Endodermal cell (in vitro differentiated cells): Measurements from ENCODE around the gene KLHL22. TPM values are rescaled to one million over a fixed set of nuclear protein-coding genes. Genes with fewer than 3 reads are reported as not detected.

ENCODE experiments used
- DNase-seq: peaks from one replicate; pipeline ENCODE4 v3.0.0-alpha.2; 2017
- H3K27ac ChIP-seq: 2 replicates; pipeline ENCODE4 v1.5.1; 2013; ENCODE audit warnings: mild to moderate bottlenecking, low read depth, low read length, moderate library complexity
- H3K27me3 ChIP-seq: 2 replicates; pipeline ENCODE4 v1.6.1; 2013; ENCODE audit warnings: mild to moderate bottlenecking, low read length, moderate library complexity; ENCODE audit not compliant: insufficient read depth, control insufficient read depth, poor library complexity, severe bottlenecking
- H3K36me3 ChIP-seq: 2 replicates; pipeline ENCODE4 v1.7.0; 2013; ENCODE audit warnings: mild to moderate bottlenecking, low read length, moderate library complexity; ENCODE audit not compliant: control insufficient read depth, insufficient read depth
- H3K4me1 ChIP-seq: one replicate; pipeline ENCODE4 v1.7.0; 2013; ENCODE audit warnings: low read length; ENCODE audit not compliant: control insufficient read depth, insufficient read depth
- H3K4me3 ChIP-seq: 2 replicates; pipeline ENCODE4 v1.5.1; 2013; ENCODE audit warnings: mild to moderate bottlenecking, low read length, moderate library complexity
- H3K9ac ChIP-seq: 2 replicates; pipeline ENCODE4 v1.6.1; 2013; ENCODE audit warnings: mild to moderate bottlenecking, low read length, moderate library complexity; ENCODE audit not compliant: poor library complexity, severe bottlenecking; ENCODE audit errors: extremely low read depth
- H3K9me3 ChIP-seq: 2 replicates; pipeline ENCODE4 v1.6.1; 2013; ENCODE audit warnings: mild to moderate bottlenecking, low read length, moderate library complexity; ENCODE audit not compliant: control insufficient read depth
- H3K27ac Mint-ChIP-seq: 2 replicates; pipeline ENCODE4 v1.8.0; 2020; ENCODE audit warnings: mixed read lengths
- H3K27me3 Mint-ChIP-seq: 2 replicates; pipeline ENCODE4 v1.8.0; 2021; ENCODE audit warnings: mild to moderate bottlenecking, mixed read lengths; ENCODE audit not compliant: insufficient read depth
- H3K36me3 Mint-ChIP-seq: 2 replicates; pipeline ENCODE4 v1.8.0; 2020; ENCODE audit warnings: low read depth, mixed read lengths
- H3K4me1 Mint-ChIP-seq: 2 replicates; pipeline ENCODE4 v1.8.0; 2020; ENCODE audit warnings: mixed read lengths
- H3K4me3 Mint-ChIP-seq: 2 replicates; pipeline ENCODE4 v1.8.0; 2020; ENCODE audit warnings: mild to moderate bottlenecking, moderate library complexity, mixed read lengths
- H3K9me3 Mint-ChIP-seq: 2 replicates; pipeline ENCODE4 v1.8.0; 2020; ENCODE audit warnings: mild to moderate bottlenecking, mixed read lengths
- WGBS, 2 experiments: methylation state at CpG; one replicate each; pipeline versions ENCODE4 v1.1.5 to v1.1.7; 2013; ENCODE audit warnings: missing lambda C conversion rate in 2 of 2, mixed read lengths in 1 of 2; ENCODE audit not compliant: insufficient coverage in 1 of 2, insufficient read length in 1 of 2; 5-methylcytosine and 5-hydroxymethylcytosine counted together
- total RNA-seq, 2 donors: library from RNA; stranded (reverse); fragmentation: NEBNext Ultra II Directional in 1 of 2; extraction: Animal tissue kit (Norgen Biotek cat#: 25700) in 1 of 2; gene quantifications; 2 replicates in 1 of 2; 3 replicates in 1 of 2; pipeline ENCODE4 v1.2.1, GENCODE V29; 2021
- TF ChIP-seq, protein P1 (sequence below): fragments of 200-600 bp; sonication (generic); conservative IDR thresholded peaks from 2 replicates; pipeline ENCODE4 v1.5.0; 2021; ENCODE audit warnings: antibody characterized with exemption, mild to moderate bottlenecking

The KLHL22 gene
- total RNA-seq, 2 donors from 2014 or later, result 26.5 to 32.8 TPM

DNA sequence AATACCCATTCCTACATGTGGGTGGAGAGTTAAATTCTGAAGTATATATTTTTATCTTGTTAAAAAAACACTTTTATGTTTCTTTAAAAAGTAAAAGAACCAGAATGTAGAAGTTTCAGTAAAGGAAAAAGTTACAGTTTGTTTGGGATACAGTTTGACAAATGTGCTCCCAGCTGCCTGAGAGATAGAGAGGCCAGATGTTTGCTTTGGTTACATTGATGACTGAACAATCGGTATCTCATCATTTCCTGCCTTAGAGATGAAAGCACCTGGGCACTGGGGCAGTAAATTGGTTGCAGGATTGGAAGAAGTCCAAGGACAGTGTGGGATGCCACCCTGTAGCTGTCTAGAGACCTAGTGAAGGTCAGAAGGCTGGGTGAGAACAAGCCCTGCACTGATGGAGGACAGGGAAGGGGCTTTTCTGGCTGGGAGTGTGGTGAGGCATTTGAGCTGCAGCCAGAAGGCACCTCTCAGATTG lies 28.4 kb upstream of the KLHL22 start:
- Histone ChIP-seq H3K9ac (no peak overlapping the region), H3K27me3 (no peaks in the 10 kb centered on the region), H3K4me1 (no peaks in the 10 kb centered on the region), H3K27ac (no peak overlapping the region), H3K4me3 (no peak overlapping the region), H3K9me3 (peaks cover 11% of the 10 kb centered on the region), H3K36me3 (peaks cover 56% of the 10 kb centered on the region)
- no peak for DNase-seq
- peaks cover 7% of the 10 kb centered on the region for H3K4me1 Mint-ChIP-seq
- TF ChIP-seq, protein P1, sequence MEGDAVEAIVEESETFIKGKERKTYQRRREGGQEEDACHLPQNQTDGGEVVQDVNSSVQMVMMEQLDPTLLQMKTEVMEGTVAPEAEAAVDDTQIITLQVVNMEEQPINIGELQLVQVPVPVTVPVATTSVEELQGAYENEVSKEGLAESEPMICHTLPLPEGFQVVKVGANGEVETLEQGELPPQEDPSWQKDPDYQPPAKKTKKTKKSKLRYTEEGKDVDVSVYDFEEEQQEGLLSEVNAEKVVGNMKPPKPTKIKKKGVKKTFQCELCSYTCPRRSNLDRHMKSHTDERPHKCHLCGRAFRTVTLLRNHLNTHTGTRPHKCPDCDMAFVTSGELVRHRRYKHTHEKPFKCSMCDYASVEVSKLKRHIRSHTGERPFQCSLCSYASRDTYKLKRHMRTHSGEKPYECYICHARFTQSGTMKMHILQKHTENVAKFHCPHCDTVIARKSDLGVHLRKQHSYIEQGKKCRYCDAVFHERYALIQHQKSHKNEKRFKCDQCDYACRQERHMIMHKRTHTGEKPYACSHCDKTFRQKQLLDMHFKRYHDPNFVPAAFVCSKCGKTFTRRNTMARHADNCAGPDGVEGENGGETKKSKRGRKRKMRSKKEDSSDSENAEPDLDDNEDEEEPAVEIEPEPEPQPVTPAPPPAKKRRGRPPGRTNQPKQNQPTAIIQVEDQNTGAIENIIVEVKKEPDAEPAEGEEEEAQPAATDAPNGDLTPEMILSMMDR, result no peak
- WGBS, 2 experiments, result 92 to 100% methylated on average over 1 of the region's 1 CpG
- H3K27ac Mint-ChIP-seq, result peak overlapping the region; percentile 74
- peaks cover 31% of the 10 kb centered on the region for H3K36me3 Mint-ChIP-seq
- peaks cover 9% of the 10 kb centered on the region for H3K9me3 Mint-ChIP-seq
- H3K4me3 Mint-ChIP-seq, result no peak overlapping the region
- H3K27me3 Mint-ChIP-seq, result no peaks in the 10 kb centered on the region

DNA sequence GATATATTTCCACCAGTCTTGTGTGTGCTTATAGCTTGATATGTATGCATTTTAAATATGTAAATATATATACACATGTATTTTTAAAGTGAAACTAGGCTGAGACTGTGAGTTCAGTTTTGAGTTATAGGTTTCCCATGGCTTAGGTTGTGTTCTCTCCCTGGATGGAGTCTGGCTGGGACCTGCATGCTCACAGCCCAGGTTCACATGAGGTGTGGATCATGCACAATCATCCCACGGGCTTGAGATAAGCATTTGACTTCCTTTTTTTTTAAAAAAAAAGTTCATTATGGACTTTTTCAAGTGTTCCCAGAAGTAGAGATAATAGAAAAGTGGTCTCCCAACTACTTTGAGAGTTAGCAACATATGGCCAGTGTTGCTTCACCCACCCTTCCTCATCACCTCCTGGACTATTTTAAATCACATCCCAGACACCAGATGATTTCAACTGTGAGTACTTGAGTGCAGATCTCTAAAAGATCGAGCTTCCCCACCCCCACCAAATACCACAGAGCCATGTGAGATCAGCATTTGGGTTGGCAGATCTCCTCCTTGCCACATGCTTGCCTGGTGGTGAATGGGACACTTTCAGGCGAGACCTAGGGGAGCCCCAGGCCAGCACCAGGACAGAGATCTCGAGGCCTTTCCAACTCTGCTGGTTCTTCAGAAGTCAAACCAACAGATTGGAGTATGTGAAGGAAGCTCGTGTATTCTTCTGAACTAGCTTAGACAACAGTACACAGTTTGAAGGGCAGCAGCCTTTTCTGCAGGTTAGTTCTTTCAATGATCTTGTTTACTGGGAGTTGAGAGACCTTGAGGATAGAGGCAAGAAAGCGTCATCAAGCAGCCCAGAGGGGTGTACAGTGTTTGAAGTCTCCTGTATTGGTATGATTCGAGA lies 27.7 kb upstream of the KLHL22 start:
- WGBS, 2 experiments, result 88 to 95% methylated on average over 5 to 6 of the region's 7 CpGs
- H3K36me3 Mint-ChIP-seq, result peaks cover 26% of the 10 kb centered on the region
- Histone ChIP-seq H3K36me3 (peaks cover 57% of the 10 kb centered on the region), H3K9ac (no peak overlapping the region), H3K9me3 (peaks cover 7% of the 10 kb centered on the region), H3K4me3 (no peak overlapping the region), H3K4me1 (no peaks in the 10 kb centered on the region), H3K27ac (peak overlapping the region; percentile 21), H3K27me3 (no peaks in the 10 kb centered on the region)
- H3K27ac Mint-ChIP-seq, result no peak overlapping the region
- peaks cover 9% of the 10 kb centered on the region for H3K9me3 Mint-ChIP-seq
- no peaks in the 10 kb centered on the region for H3K27me3 Mint-ChIP-seq
- H3K4me1 Mint-ChIP-seq, result peaks cover 7% of the 10 kb centered on the region
- no peak overlapping the region for H3K4me3 Mint-ChIP-seq
- DNase-seq, result no peak
- TF ChIP-seq, protein P1, result no peak

DNA sequence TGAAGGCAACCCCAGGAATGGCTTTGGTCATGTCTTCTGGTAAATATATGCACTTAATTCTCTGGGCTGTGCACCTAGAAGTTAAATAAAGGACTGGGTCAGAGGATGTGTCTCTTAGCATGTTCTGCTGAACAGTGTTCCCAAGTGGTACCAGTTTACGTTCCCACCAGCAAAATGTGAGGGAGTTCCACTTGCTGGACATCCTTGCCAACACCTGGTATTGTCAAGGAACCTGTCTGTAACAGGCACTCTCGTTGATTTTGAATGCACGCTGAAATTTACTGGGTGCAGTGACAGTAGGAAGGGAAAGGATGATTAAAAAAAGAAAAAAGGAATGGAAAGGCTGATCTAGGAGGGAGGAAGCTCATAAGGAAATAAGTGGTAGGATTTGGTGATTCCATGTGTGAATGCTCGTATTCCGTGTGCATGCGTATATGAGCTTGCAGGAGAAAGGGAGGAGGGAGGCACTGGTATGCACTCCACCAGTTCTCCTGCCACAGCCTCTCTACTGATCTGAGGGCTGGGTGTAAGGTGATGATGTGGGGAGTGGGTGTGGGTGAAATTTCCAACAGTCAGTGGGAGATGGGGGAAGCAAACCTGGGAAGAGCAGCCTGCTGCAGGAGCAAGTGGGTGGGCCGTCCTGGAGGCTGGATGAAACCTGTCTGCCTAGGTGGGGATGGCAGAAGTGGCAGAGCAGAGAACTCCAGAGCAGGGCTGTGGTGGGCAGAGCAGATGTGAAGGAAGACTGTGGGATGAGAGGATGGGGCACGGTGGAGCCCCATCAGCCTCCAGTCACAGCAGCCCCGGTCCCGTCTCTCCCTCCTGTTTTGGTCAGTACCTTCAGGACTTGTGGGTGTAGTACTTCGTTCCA lies 26.8 kb upstream of the KLHL22 start:
- Mint-ChIP-seq H3K4me1 (peaks cover 10% of the 10 kb centered on the region), H3K36me3 (peaks cover 19% of the 10 kb centered on the region), H3K27me3 (no peaks in the 10 kb centered on the region), H3K27ac (no peak overlapping the region), H3K9me3 (peaks cover under 1% of the 10 kb centered on the region), H3K4me3 (no peak overlapping the region)
- TF ChIP-seq, protein P1, result no peak
- Histone ChIP-seq H3K27me3 (no peaks in the 10 kb centered on the region), H3K27ac (no peak overlapping the region), H3K36me3 (peaks cover 57% of the 10 kb centered on the region), H3K4me3 (no peak overlapping the region), H3K4me1 (no peaks in the 10 kb centered on the region), H3K9me3 (no peaks in the 10 kb centered on the region), H3K9ac (no peak overlapping the region)
- 92 to 98% methylated on average over 10 to 11 of the region's 11 CpGs for WGBS, 2 experiments
- no peak for DNase-seq
